ENCODE results near the gene VPS11. TPM values are rescaled to one million over a fixed set of nuclear protein-coding genes. Genes with fewer than 3 reads are reported as not detected.

Gene VPS11
- total RNA-seq, 2 donors from 2014 or later: 17.6 to 50.1 TPM

DNA sequence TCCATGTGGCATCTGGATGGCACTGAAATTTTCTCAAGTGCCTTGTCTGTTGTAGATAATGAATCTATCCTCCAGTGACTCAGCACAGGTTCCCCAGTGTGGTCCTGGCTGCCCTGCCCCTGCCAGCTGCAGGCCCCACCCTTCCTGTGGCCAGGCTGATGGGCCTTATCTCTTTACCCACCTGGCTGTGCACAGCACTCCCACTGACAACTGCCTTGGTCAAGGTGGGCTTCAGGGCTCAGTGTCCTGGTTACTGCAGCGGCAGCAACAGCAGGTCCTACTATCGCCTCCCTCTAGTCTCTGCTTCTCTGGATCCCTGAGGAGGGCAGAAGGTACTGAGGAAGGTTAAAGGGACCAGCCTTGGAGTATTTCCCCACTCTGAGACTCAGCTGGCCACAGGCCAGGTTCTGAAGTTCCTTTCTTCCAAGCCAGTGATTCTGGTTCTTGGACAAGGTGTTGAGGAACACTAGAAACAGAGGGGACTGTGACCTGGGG lies 20.2 kb downstream of the VPS11 start:
- ATAC-seq (no peak), DNase-seq (no peak)
- WGBS, 2 donors: 82 to 100% methylated on average over 1 to 2 of the region's 2 CpGs
- H3K4me3 ChIP-seq: no peak overlapping the region
- no peak for TF ChIP-seq POLR2A (IDR thresholded peaks at IDR 0.05)
- TF ChIP-seq, protein P1, sequence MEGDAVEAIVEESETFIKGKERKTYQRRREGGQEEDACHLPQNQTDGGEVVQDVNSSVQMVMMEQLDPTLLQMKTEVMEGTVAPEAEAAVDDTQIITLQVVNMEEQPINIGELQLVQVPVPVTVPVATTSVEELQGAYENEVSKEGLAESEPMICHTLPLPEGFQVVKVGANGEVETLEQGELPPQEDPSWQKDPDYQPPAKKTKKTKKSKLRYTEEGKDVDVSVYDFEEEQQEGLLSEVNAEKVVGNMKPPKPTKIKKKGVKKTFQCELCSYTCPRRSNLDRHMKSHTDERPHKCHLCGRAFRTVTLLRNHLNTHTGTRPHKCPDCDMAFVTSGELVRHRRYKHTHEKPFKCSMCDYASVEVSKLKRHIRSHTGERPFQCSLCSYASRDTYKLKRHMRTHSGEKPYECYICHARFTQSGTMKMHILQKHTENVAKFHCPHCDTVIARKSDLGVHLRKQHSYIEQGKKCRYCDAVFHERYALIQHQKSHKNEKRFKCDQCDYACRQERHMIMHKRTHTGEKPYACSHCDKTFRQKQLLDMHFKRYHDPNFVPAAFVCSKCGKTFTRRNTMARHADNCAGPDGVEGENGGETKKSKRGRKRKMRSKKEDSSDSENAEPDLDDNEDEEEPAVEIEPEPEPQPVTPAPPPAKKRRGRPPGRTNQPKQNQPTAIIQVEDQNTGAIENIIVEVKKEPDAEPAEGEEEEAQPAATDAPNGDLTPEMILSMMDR (IDR thresholded peaks at IDR 0.05): no peak
- no peaks in the 10 kb centered on the region for H3K9me3 ChIP-seq
- intact Hi-C loops (cut with DNase I): no loop called here
- H3K27me3 ChIP-seq: no peaks in the 10 kb centered on the region
- H3K36me3 ChIP-seq (replicated peaks in 1 of 2; ENCODE audit: insufficient read depth in 1 of 2, low read depth in 2 of 2): no peaks in the 10 kb centered on the region
- no peak overlapping the region for H3K27ac ChIP-seq
- H3K4me1 ChIP-seq: peaks cover 25% of the 10 kb centered on the region

DNA sequence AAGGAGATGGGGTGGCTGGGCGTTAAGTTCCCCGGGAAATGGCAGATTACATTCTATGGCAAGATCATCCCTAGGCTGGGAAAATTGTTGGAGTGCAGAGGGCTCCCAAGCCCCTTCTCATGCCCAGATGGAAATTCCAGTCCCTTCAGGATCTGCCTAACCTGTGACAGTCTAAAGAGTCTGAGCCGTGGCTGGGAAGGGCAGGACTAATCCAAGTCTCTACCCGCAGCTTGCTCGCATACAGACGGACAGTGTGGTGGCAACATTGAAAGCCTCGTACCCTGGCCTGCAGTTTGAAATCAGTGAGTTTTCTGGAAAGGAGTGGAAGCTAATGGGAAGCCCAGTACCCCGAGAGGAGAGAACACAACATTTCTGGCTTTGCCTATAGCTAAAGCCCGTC lies 20.8 kb downstream of the VPS11 start:
- H3K9me3 ChIP-seq: no peaks in the 10 kb centered on the region
- 90 to 91% methylated on average over 9 of the region's 9 CpGs for WGBS, 2 donors
- H3K36me3 ChIP-seq (replicated peaks in 1 of 2; ENCODE audit: insufficient read depth in 1 of 2, low read depth in 2 of 2): no peaks in the 10 kb centered on the region
- intact Hi-C loops (cut with DNase I): no loop called here
- no peaks in the 10 kb centered on the region for H3K27me3 ChIP-seq
- no peak overlapping the region for H3K27ac ChIP-seq
- peaks cover 32% of the 10 kb centered on the region for H3K4me1 ChIP-seq
- DNase-seq (no peak), ATAC-seq (no peak)
- H3K4me3 ChIP-seq: no peak overlapping the region
- no peak for TF ChIP-seq POLR2A (IDR thresholded peaks at IDR 0.05)
- TF ChIP-seq, protein P1 (IDR thresholded peaks at IDR 0.05): no peak

DNA sequence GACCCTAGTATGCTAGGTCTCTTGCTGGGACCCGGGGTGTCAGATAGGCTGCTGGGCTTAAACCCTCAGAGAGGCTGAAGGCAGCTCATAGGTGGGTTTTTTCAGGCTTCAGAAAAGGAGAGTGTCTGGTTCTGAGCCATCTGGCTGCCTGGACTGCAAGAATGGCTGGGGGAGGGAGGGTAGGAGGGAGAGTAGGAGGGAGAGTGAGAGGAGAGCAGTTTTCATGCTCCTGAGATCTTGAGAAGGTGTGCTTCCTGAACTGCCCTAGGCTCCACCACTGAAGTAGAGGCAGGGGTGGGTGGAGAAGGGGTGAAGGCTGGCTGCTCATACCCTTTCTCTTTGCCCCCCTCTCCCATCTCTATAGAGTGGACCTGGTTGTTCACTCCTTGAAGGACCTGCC lies 21.7 kb downstream of the VPS11 start:
- DNase-seq (no peak), ATAC-seq (no peak)
- intact Hi-C loops (cut with DNase I): no loop called here
- Histone ChIP-seq H3K4me1 (peaks cover 37% of the 10 kb centered on the region), H3K9me3 (no peaks in the 10 kb centered on the region), H3K27me3 (no peaks in the 10 kb centered on the region), H3K4me3 (no peak overlapping the region), H3K36me3 (replicated peaks in 1 of 2; ENCODE audit: insufficient read depth in 1 of 2, low read depth in 2 of 2) (no peaks in the 10 kb centered on the region), H3K27ac (no peak overlapping the region)
- 83 to 100% methylated on average over 1 of the region's 1 CpG for WGBS, 2 donors
- TF ChIP-seq POLR2A (IDR thresholded peaks at IDR 0.05): no peak
- TF ChIP-seq, protein P1 (IDR thresholded peaks at IDR 0.05): no peak

DNA sequence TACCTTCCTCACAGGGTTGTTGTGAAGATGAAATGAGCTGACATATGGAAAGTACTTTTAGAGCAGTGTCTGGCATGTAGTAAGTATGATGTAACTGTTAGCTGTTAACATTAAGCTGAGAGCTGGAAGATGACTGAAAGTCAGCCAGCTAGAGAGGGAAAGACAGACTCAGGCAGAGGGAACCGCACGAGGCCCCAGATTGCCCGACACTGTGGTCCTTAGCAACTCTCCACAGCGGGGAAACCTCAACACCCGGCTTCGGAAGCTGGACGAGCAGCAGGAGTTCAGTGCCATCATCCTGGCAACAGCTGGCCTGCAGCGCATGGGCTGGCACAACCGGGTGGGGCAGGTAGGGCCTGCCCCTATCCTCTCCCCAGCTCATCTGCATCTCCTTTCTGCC lies 23.6 kb downstream of the VPS11 start:
- DNase-seq (no peak), ATAC-seq (no peak)
- 82 to 88% methylated on average over 9 of the region's 9 CpGs for WGBS, 2 donors
- Histone ChIP-seq H3K36me3 (replicated peaks in 1 of 2; ENCODE audit: insufficient read depth in 1 of 2, low read depth in 2 of 2) (no peaks in the 10 kb centered on the region), H3K27ac (no peak overlapping the region), H3K27me3 (no peaks in the 10 kb centered on the region), H3K9me3 (no peaks in the 10 kb centered on the region), H3K4me3 (no peak overlapping the region), H3K4me1 (peaks cover 31% of the 10 kb centered on the region)
- intact Hi-C loops (cut with DNase I): no loop called here
- TF ChIP-seq, protein P1 (IDR thresholded peaks at IDR 0.05): no peak
- no peak for TF ChIP-seq POLR2A (IDR thresholded peaks at IDR 0.05)
